HCT116 (cell line): Measurements from ENCODE around the gene AUTS2. TPM values are rescaled to one million over a fixed set of nuclear protein-coding genes. Genes with fewer than 3 reads are reported as not detected.

Experiments used
- ATAC-seq: fragments of 200-7000 bp; cut with Tn5 transposase; 2 replicates; pipeline ENCODE4 v1.9.1; 2020; ENCODE audit warnings: mild to moderate bottlenecking, moderate library complexity
- BruUV-seq: library from RNA; stranded (reverse); fragments of 400-500 nt; replicated peaks from 2 replicates; lab custom pipeline; 2021; lab: Mats Ljungman, UMichigan
- CTCF ChIA-PET: fragments of 300-600 bp; sonication (Branson Sonifier 250); formaldehyde crosslinking; loops from one replicate; lab custom pipeline; 2021; ENCODE audit warnings: antibody characterized with exemption; lab: Charles Lee
- POLR2A ChIA-PET: fragments of 300-600, 350-600 bp; sonication (Branson Sonifier 250); formaldehyde crosslinking; loops from one replicate; lab custom pipeline; 2021; ENCODE audit warnings: antibody characterized with exemption; lab: Charles Lee
- RAD21 ChIA-PET, 2 experiments: fragments of 300-600 bp; sonication (Branson Sonifier 250); formaldehyde crosslinking; loops; one replicate each; lab custom pipeline; 2023; ENCODE audit warnings: low total read pairs in 2 of 2; ENCODE audit not compliant: uncharacterized antibody in 2 of 2, unreplicated experiment in 2 of 2, low non-redundant PET in 1 of 2; lab: Charles Lee
- DNase-seq: peaks from one replicate; pipeline ENCODE4 v3.0.0-alpha.2; 2010; ENCODE audit warnings: low read depth, low spot score
- H2AFZ ChIP-seq: fragments of 200-600 bp; shearing (Covaris generic), sonication (generic); 2 replicates; pipeline ENCODE4 v1.6.1; 2017; ENCODE audit warnings: low read depth, mixed run types, mixed read lengths, antibody characterized with exemption, low read length; ENCODE audit not compliant: poor library complexity, severe bottlenecking
- H3K27ac ChIP-seq: 2 replicates; pipeline ENCODE4 v1.5.1; 2012; ENCODE audit warnings: low read depth, low read length
- H3K27me3 ChIP-seq: fragments of 200-600 bp; sonication (generic); 2 replicates; pipeline ENCODE4 v1.6.1; 2016; ENCODE audit warnings: mixed run types, low read length, mixed read lengths; ENCODE audit not compliant: insufficient read depth
- H3K36me3 ChIP-seq, 2 experiments: fragments of 200-500 bp in 1 of 2; fragments of 200-600 bp in 1 of 2; sonication (Bioruptor generic) in 1 of 2; sonication (generic) in 1 of 2; 2 replicates each; pipeline versions ENCODE4 v1.5.1 to v1.6.1; 2014 to 2016; ENCODE audit warnings: low read length in 2 of 2, inconsistent platforms in 1 of 2, mixed read lengths in 1 of 2, mixed run types in 1 of 2; ENCODE audit not compliant: insufficient read depth in 2 of 2, control insufficient read depth in 1 of 2
- H3K4me1 ChIP-seq, 2 experiments: fragments of 200-600 bp in 1 of 2; sonication (generic) in 1 of 2; 2 replicates each; pipeline versions ENCODE4 v1.5.1 to v1.6.1; 2012 to 2017; ENCODE audit warnings: low read length in 2 of 2, inconsistent platforms in 1 of 2, mild to moderate bottlenecking in 1 of 2, mixed read lengths in 1 of 2, mixed run types in 1 of 2, moderate library complexity in 1 of 2; ENCODE audit not compliant: insufficient read depth in 2 of 2, control insufficient read depth in 1 of 2
- H3K4me2 ChIP-seq: fragments of 200-600 bp; sonication (generic); 2 replicates; pipeline ENCODE4 v1.6.1; 2017; ENCODE audit warnings: mixed run types, low read length, mixed read lengths
- H3K4me3 ChIP-seq, 2 experiments: fragments of 200-600 bp in 1 of 2; sonication (generic) in 1 of 2; replicated peaks in 1 of 2; 2 replicates each; pipeline ENCODE4 v1.5.1; 2011 to 2016; ENCODE audit warnings: low read length in 2 of 2, control low read depth in 1 of 2, low read depth in 1 of 2, mild to moderate bottlenecking in 1 of 2, mixed read lengths in 1 of 2, mixed run types in 1 of 2
- H3K79me2 ChIP-seq: fragments of 200-600 bp; sonication (generic); 2 replicates; pipeline ENCODE4 v1.6.1; 2017; ENCODE audit warnings: mild to moderate bottlenecking, mixed run types, low read length, moderate library complexity, mixed read lengths; ENCODE audit not compliant: insufficient read depth
- H3K9ac ChIP-seq: fragments of 200-600 bp; sonication (generic); 2 replicates; pipeline ENCODE4 v1.6.1; 2016; ENCODE audit warnings: low read length, mixed read lengths
- H3K9me2 ChIP-seq: fragments of 200-600 bp; sonication (generic), shearing (Covaris generic); 2 replicates; pipeline ENCODE4 v1.6.1; 2017; ENCODE audit warnings: mixed run types, mild to moderate bottlenecking, moderate library complexity; ENCODE audit not compliant: insufficient read depth
- H3K9me3 ChIP-seq, 2 experiments: fragments of 200-500 bp in 1 of 2; fragments of 200-600 bp in 1 of 2; sonication (Bioruptor generic) in 1 of 2; sonication (generic) in 1 of 2; 2 replicates each; pipeline ENCODE4 v1.6.1; 2014 to 2017; ENCODE audit warnings: low read length in 2 of 2, mixed read lengths in 2 of 2, inconsistent platforms in 1 of 2, low read depth in 1 of 2, mild to moderate bottlenecking in 1 of 2, mixed run types in 1 of 2, moderate library complexity in 1 of 2; ENCODE audit not compliant: control insufficient read depth in 1 of 2, insufficient read depth in 1 of 2
- H4K20me1 ChIP-seq: fragments of 200-600 bp; sonication (generic), shearing (Covaris generic); 2 replicates; pipeline ENCODE4 v1.6.1; 2017; ENCODE audit warnings: mixed run types, mild to moderate bottlenecking, moderate library complexity; ENCODE audit not compliant: insufficient read depth
- ATF3 ChIP-seq: IDR thresholded peaks from 2 replicates; pipeline ENCODE4 v1.6.1; 2012
- CEBPB ChIP-seq: IDR thresholded peaks from 2 replicates; pipeline ENCODE4 v1.6.1; 2012; ENCODE audit warnings: low read depth
- CTCF ChIP-seq, 3 experiments: fragments of 200-600 bp in 1 of 3; sonication (generic) in 1 of 3; IDR thresholded peaks in 2 of 3; conservative IDR thresholded peaks in 1 of 3; 2 replicates each; pipeline ENCODE4 v1.5.1; 2012 to 2017; ENCODE audit warnings: low read depth in 2 of 3, low read length in 2 of 3, antibody characterized with exemption in 1 of 3, borderline replicate concordance in 1 of 3, control low read depth in 1 of 3, mild to moderate bottlenecking in 1 of 3, mixed read lengths in 1 of 3, mixed run types in 1 of 3, moderate library complexity in 1 of 3; ENCODE audit not compliant: insufficient read depth in 1 of 3
- EZH2 ChIP-seq: fragments of 200-600 bp; sonication (generic); IDR thresholded peaks from 2 replicates; pipeline ENCODE4 v1.6.1; 2017; ENCODE audit warnings: antibody characterized with exemption, mixed run types
- EZH2phosphoT487 ChIP-seq: fragments of 200-600 bp; IDR thresholded peaks from 2 replicates; pipeline ENCODE4 v1.6.1; 2018; ENCODE audit warnings: antibody characterized with exemption, borderline replicate concordance
- FOSL1 ChIP-seq: IDR thresholded peaks from 2 replicates; pipeline ENCODE4 v1.6.1; 2012; ENCODE audit warnings: low read depth
- JUND ChIP-seq: IDR thresholded peaks from 2 replicates; pipeline ENCODE4 v1.6.1; 2012
- POLR2A ChIP-seq: IDR thresholded peaks from 2 replicates; pipeline ENCODE4 v1.7.0; 2011; ENCODE audit warnings: borderline replicate concordance; ENCODE audit not compliant: insufficient read depth, insufficient read length; ENCODE audit errors: extremely low read depth
- POLR2AphosphoS5 ChIP-seq: IDR thresholded peaks from 2 replicates; pipeline ENCODE4 v1.6.1; 2011; ENCODE audit warnings: mild to moderate bottlenecking, low read depth, low read length, moderate library complexity
- SIN3A ChIP-seq: IDR thresholded peaks from 2 replicates; pipeline ENCODE4 v1.6.1; 2012; ENCODE audit warnings: low read depth
- TCF7L2 ChIP-seq: IDR thresholded peaks from 2 replicates; pipeline ENCODE4 v1.7.0; 2011; ENCODE audit warnings: borderline replicate concordance, inconsistent platforms; ENCODE audit not compliant: insufficient read depth, insufficient read length; ENCODE audit errors: extremely low read depth
- YY1 ChIP-seq: IDR thresholded peaks from 2 replicates; pipeline ENCODE4 v1.6.1; 2011; ENCODE audit warnings: low read length, low read depth, moderate library complexity, mild to moderate bottlenecking; ENCODE audit not compliant: insufficient replicate concordance; ENCODE audit errors: extremely low read depth
- ZFX ChIP-seq: fragments of 450-650 bp; IDR thresholded peaks from 2 replicates; pipeline ENCODE4 v1.6.1; 2017
- ZNF274 ChIP-seq: fragments of 200-500 bp; sonication (Bioruptor generic); IDR thresholded peaks from 2 replicates; pipeline ENCODE4 v1.6.1; 2014; ENCODE audit warnings: mild to moderate bottlenecking, low read depth, low read length, inconsistent platforms
- intact Hi-C: fragments of 100-400 bp; cut with micrococcal nuclease; formaldehyde crosslinking; loops from 2 replicates; pipeline ENCODE4 v1.10.0; 2022
- total RNA-seq: library from RNA; stranded (reverse); gene quantifications from one replicate; pipeline ENCODE4 v1.2.1, GENCODE V29; 2021; ENCODE audit not compliant: unreplicated experiment
- TF ChIP-seq, protein P1 (sequence below): IDR thresholded peaks from 2 replicates; pipeline ENCODE4 v1.6.1; 2012; ENCODE audit warnings: low read depth
- TF ChIP-seq, protein P2 (sequence below): IDR thresholded peaks from 2 replicates; pipeline ENCODE4 v1.6.1; 2011; ENCODE audit warnings: mild to moderate bottlenecking, low read length, moderate library complexity; ENCODE audit not compliant: insufficient replicate concordance; ENCODE audit errors: extremely low read depth

The AUTS2 gene
- total RNA-seq, 1 experiment from 2014 or later: 0.93 TPM

DNA sequence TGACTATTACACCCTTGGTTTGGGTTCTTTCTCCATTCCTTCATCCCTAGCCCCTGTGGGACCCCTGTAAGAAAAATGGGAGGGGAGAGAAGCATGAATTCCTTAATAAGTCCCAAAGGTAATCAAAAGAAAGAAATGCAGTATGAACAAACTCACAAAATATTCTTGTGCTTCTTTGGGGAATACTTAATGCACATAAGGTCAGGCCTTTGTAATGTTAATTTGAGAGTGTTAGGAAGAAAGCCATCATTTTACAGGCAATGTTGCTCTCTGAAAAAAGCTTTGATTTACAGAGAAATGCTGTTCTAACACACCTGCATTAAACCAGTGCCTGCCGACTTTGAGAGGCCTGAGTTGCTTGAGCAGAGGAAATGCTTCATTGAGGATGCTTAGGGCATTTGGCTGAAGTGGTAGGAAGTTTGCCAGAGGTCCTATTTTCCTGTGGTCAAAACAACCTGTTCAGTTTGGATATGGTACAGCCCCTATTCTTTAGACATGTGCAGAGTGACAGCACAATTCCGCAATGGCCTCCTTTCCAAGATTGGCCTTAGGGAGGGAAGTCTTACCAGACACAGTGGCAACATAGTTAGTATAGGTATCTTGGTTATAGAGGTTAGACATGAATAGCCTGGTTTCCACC, 643.4 kb downstream of the AUTS2 start:
- intact Hi-C loops: no loop called here
- ChIA-PET POLR2A (no interaction called here), CTCF (no interaction called here), RAD21 (no interaction called here)
- Histone ChIP-seq H3K9ac (no peak overlapping the region), H3K4me1 (no peaks in the 10 kb centered on the region), H3K36me3 (no peaks in the 10 kb centered on the region), H2AFZ (no peak overlapping the region), H3K9me3 (peaks cover 16 to 17% of the 10 kb centered on the region in 2 experiments; a peak in 3 of 4 replicates), H3K27ac (no peak overlapping the region), H3K4me3 (no peak overlapping the region), H3K79me2 (no peaks in the 10 kb centered on the region), H3K27me3 (no peaks in the 10 kb centered on the region), H3K9me2 (no peaks in the 10 kb centered on the region), H3K4me2 (no peak overlapping the region), H4K20me1 (no peaks in the 10 kb centered on the region)
- BruUV-seq: no TSS peak
- TF ChIP-seq YY1: no peak
- TF ChIP-seq CTCF (IDR thresholded peaks at IDR 0.05 in 2 of 3, conservative IDR thresholded peaks at IDR 0.05 in 1 of 3; ENCODE audit: borderline replicate concordance in 1 of 3, insufficient read depth in 1 of 3, low read depth in 2 of 3, low read length in 2 of 3): no peak
- no peak for TF ChIP-seq FOSL1
- TF ChIP-seq, protein P1, sequence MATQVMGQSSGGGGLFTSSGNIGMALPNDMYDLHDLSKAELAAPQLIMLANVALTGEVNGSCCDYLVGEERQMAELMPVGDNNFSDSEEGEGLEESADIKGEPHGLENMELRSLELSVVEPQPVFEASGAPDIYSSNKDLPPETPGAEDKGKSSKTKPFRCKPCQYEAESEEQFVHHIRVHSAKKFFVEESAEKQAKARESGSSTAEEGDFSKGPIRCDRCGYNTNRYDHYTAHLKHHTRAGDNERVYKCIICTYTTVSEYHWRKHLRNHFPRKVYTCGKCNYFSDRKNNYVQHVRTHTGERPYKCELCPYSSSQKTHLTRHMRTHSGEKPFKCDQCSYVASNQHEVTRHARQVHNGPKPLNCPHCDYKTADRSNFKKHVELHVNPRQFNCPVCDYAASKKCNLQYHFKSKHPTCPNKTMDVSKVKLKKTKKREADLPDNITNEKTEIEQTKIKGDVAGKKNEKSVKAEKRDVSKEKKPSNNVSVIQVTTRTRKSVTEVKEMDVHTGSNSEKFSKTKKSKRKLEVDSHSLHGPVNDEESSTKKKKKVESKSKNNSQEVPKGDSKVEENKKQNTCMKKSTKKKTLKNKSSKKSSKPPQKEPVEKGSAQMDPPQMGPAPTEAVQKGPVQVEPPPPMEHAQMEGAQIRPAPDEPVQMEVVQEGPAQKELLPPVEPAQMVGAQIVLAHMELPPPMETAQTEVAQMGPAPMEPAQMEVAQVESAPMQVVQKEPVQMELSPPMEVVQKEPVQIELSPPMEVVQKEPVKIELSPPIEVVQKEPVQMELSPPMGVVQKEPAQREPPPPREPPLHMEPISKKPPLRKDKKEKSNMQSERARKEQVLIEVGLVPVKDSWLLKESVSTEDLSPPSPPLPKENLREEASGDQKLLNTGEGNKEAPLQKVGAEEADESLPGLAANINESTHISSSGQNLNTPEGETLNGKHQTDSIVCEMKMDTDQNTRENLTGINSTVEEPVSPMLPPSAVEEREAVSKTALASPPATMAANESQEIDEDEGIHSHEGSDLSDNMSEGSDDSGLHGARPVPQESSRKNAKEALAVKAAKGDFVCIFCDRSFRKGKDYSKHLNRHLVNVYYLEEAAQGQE: no peak
- TF ChIP-seq JUND: no peak
- TF ChIP-seq POLR2AphosphoS5: no peak
- no peak for TF ChIP-seq POLR2A
- no peak for TF ChIP-seq CEBPB
- no peak for TF ChIP-seq ZNF274
- no peak for TF ChIP-seq EZH2phosphoT487
- no peak for TF ChIP-seq SIN3A
- no peak for TF ChIP-seq EZH2
- TF ChIP-seq ATF3: no peak
- no peak for TF ChIP-seq ZFX
- TF ChIP-seq, protein P2, sequence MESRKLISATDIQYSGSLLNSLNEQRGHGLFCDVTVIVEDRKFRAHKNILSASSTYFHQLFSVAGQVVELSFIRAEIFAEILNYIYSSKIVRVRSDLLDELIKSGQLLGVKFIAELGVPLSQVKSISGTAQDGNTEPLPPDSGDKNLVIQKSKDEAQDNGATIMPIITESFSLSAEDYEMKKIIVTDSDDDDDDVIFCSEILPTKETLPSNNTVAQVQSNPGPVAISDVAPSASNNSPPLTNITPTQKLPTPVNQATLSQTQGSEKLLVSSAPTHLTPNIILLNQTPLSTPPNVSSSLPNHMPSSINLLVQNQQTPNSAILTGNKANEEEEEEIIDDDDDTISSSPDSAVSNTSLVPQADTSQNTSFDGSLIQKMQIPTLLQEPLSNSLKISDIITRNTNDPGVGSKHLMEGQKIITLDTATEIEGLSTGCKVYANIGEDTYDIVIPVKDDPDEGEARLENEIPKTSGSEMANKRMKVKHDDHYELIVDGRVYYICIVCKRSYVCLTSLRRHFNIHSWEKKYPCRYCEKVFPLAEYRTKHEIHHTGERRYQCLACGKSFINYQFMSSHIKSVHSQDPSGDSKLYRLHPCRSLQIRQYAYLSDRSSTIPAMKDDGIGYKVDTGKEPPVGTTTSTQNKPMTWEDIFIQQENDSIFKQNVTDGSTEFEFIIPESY: no peak
- TF ChIP-seq TCF7L2: no peak
- DNase-seq: no peak
- no peak for ATAC-seq
